Mesenchymal stem cell (in vitro differentiated cells and primary cell): ENCODE results near the gene SOX10.
A peak's percentile ranks its signal among the peaks of the same experiment; 100 is the strongest.

Source experiments
- DNase-seq: peaks from one replicate; pipeline ENCODE4 v3.0.0-alpha.2; 2013
- H2AFZ ChIP-seq: one replicate; pipeline ENCODE4 v1.6.1; 2013; ENCODE audit warnings: low read depth, mild to moderate bottlenecking, control low read depth, inconsistent platforms, low read length, moderate library complexity
- H2AK5ac ChIP-seq: 2 replicates; pipeline ENCODE4 v1.6.1; 2013; ENCODE audit warnings: low read length, moderate library complexity, mild to moderate bottlenecking, inconsistent platforms; ENCODE audit not compliant: severe bottlenecking
- H2BK120ac ChIP-seq: one replicate; pipeline ENCODE4 v1.6.1; 2013; ENCODE audit warnings: low read depth, mild to moderate bottlenecking, inconsistent platforms, low read length, moderate library complexity
- H2BK12ac ChIP-seq, 2 experiments: one replicate each; pipeline ENCODE4 v1.6.1; 2013; ENCODE audit warnings: inconsistent platforms in 2 of 2, low read length in 2 of 2, mild to moderate bottlenecking in 2 of 2, moderate library complexity in 2 of 2, control low read depth in 1 of 2
- H2BK15ac ChIP-seq: one replicate; pipeline ENCODE4 v1.6.1; 2013; ENCODE audit warnings: mild to moderate bottlenecking, low read depth, inconsistent platforms; ENCODE audit not compliant: poor library complexity, severe bottlenecking
- H2BK5ac ChIP-seq: 2 replicates; pipeline ENCODE4 v1.6.1; 2013; ENCODE audit warnings: low read depth, mild to moderate bottlenecking, low read length, control low read depth, inconsistent platforms; ENCODE audit not compliant: poor library complexity, severe bottlenecking
- H3K14ac ChIP-seq, 2 experiments: one replicate each; pipeline ENCODE4 v1.6.1; 2013; ENCODE audit warnings: inconsistent platforms in 2 of 2, low read length in 2 of 2, control low read depth in 1 of 2, mild to moderate bottlenecking in 1 of 2, moderate library complexity in 1 of 2
- H3K18ac ChIP-seq, 2 experiments: one replicate each; pipeline ENCODE4 v1.6.1; 2013; ENCODE audit warnings: inconsistent platforms in 2 of 2, low read length in 2 of 2, control low read depth in 1 of 2, low read depth in 1 of 2, mild to moderate bottlenecking in 1 of 2
- H3K23ac ChIP-seq, 2 experiments: one replicate each; pipeline ENCODE4 v1.6.1; 2013; ENCODE audit warnings: inconsistent platforms in 2 of 2, low read length in 2 of 2, mild to moderate bottlenecking in 2 of 2, moderate library complexity in 2 of 2, control low read depth in 1 of 2
- H3K27ac ChIP-seq: 2 replicates; pipeline ENCODE4 v1.5.1; 2013; ENCODE audit warnings: mild to moderate bottlenecking, moderate library complexity, low read length, control low read depth, inconsistent platforms; ENCODE audit not compliant: poor library complexity, severe bottlenecking
- H3K27me3 ChIP-seq, 2 experiments: 2 replicates each; pipeline versions ENCODE4 v1.6.1 to v1.7.0; 2013; ENCODE audit warnings: low read length in 2 of 2, mild to moderate bottlenecking in 2 of 2, moderate library complexity in 2 of 2, control low read depth in 1 of 2, inconsistent platforms in 1 of 2; ENCODE audit not compliant: control insufficient read depth in 1 of 2, insufficient read depth in 1 of 2
- H3K36me3 ChIP-seq, 2 experiments: 2 replicates each; pipeline versions ENCODE4 v1.6.1 to v1.7.0; 2013; ENCODE audit warnings: low read length in 2 of 2, control low read depth in 1 of 2, inconsistent platforms in 1 of 2, low read depth in 1 of 2, mild to moderate bottlenecking in 1 of 2; ENCODE audit not compliant: insufficient read depth in 2 of 2, control insufficient read depth in 1 of 2
- H3K4ac ChIP-seq, 2 experiments: one replicate each; pipeline ENCODE4 v1.6.1; 2013; ENCODE audit warnings: inconsistent platforms in 2 of 2, low read length in 2 of 2, mild to moderate bottlenecking in 2 of 2, moderate library complexity in 2 of 2, control low read depth in 1 of 2, low read depth in 1 of 2
- H3K4me1 ChIP-seq: 2 replicates; pipeline ENCODE4 v1.6.1; 2013; ENCODE audit warnings: low read depth, low read length, control low read depth; ENCODE audit not compliant: control insufficient read depth, insufficient read depth
- H3K4me2 ChIP-seq: 2 replicates; pipeline ENCODE4 v1.6.1; 2013; ENCODE audit warnings: low read length, mild to moderate bottlenecking, inconsistent platforms; ENCODE audit not compliant: poor library complexity, severe bottlenecking
- H3K4me3 ChIP-seq, 2 experiments: 2 replicates each; pipeline versions ENCODE4 v1.5.1 to v1.7.0; 2013; ENCODE audit warnings: low read length in 2 of 2, mild to moderate bottlenecking in 2 of 2, control low read depth in 1 of 2, low read depth in 1 of 2; ENCODE audit not compliant: insufficient read depth in 1 of 2
- H3K79me1 ChIP-seq: replicated peaks from 2 replicates; pipeline ENCODE4 v1.6.1; 2013; ENCODE audit warnings: mild to moderate bottlenecking, control low read depth, low read length, inconsistent platforms; ENCODE audit not compliant: poor library complexity, severe bottlenecking
- H3K9ac ChIP-seq: 2 replicates; pipeline ENCODE4 v1.7.0; 2013; ENCODE audit warnings: mild to moderate bottlenecking, low read length, moderate library complexity
- H3K9me3 ChIP-seq: 2 replicates; pipeline ENCODE4 v1.7.0; 2013; ENCODE audit warnings: mild to moderate bottlenecking, low read length; ENCODE audit not compliant: control insufficient read depth
- H4K8ac ChIP-seq: one replicate; pipeline ENCODE4 v1.6.1; 2013; ENCODE audit warnings: inconsistent platforms, mild to moderate bottlenecking, low read length, moderate library complexity
- H4K91ac ChIP-seq: one replicate; pipeline ENCODE4 v1.6.1; 2013; ENCODE audit warnings: mild to moderate bottlenecking, low read length, inconsistent platforms
- WGBS: methylation state at CpG from one replicate; pipeline ENCODE4 v1.1.7; 2013; ENCODE audit warnings: mixed read lengths; 5-methylcytosine and 5-hydroxymethylcytosine counted together

The SOX10 gene

GRCh38 chr22:37929390-37929789 lies 55.0 kb downstream of the SOX10 start:
- peaks cover 40% of the 10 kb centered on the region for H3K79me1 ChIP-seq
- H2BK12ac ChIP-seq, result no peak overlapping the region
- H3K27me3 ChIP-seq, result no peaks in the 10 kb centered on the region
- H3K23ac ChIP-seq, result no peak overlapping the region
- no peak overlapping the region for H3K4ac ChIP-seq
- no peak overlapping the region for H3K4me2 ChIP-seq
- no peak overlapping the region for H3K14ac ChIP-seq
- peaks cover 80 to 85% of the 10 kb centered on the region in 2 experiments for H3K36me3 ChIP-seq
- H2BK120ac ChIP-seq, result no peak overlapping the region
- no peak overlapping the region for H2AK5ac ChIP-seq
- WGBS, result 96% methylated on average over 5 of the region's 5 CpGs
- no peak overlapping the region for H3K9ac ChIP-seq
- H2AFZ ChIP-seq, result no peak overlapping the region
- no peak overlapping the region for H4K91ac ChIP-seq
- H3K18ac ChIP-seq, result no peak overlapping the region
- H3K9me3 ChIP-seq, result no peaks in the 10 kb centered on the region
- no peak overlapping the region for H4K8ac ChIP-seq
- peaks cover 26% of the 10 kb centered on the region for H3K4me1 ChIP-seq
- H2BK5ac ChIP-seq, result no peak overlapping the region
- H3K27ac ChIP-seq, result no peak overlapping the region
- no peak overlapping the region for H2BK15ac ChIP-seq
- no peak for DNase-seq
- no peak overlapping the region for H3K4me3 ChIP-seq

GRCh38 chr22:37927637-37927936 lies 56.8 kb downstream of the SOX10 start:
- Histone ChIP-seq H3K23ac (no peak overlapping the region), H3K9me3 (no peaks in the 10 kb centered on the region), H2AFZ (no peak overlapping the region), H3K9ac (no peak overlapping the region), H3K4me3 (no peak overlapping the region), H4K8ac (no peak overlapping the region), H3K27me3 (no peaks in the 10 kb centered on the region), H2BK120ac (no peak overlapping the region), H3K4me1 (peaks cover 13% of the 10 kb centered on the region), H2BK12ac (no peak overlapping the region), H3K18ac (no peak overlapping the region), H2BK5ac (no peak overlapping the region), H3K4ac (no peak overlapping the region), H3K79me1 (peaks cover 46% of the 10 kb centered on the region), H3K14ac (no peak overlapping the region), H2AK5ac (no peak overlapping the region), H3K4me2 (no peak overlapping the region), H4K91ac (no peak overlapping the region), H3K27ac (no peak overlapping the region), H2BK15ac (no peak overlapping the region), H3K36me3 (peaks cover 77 to 91% of the 10 kb centered on the region in 2 experiments)
- 100% methylated on average over 5 of the region's 5 CpGs for WGBS
- no peak for DNase-seq

- Histone ChIP-seq H3K27ac (no peak overlapping the region), H3K27me3 (no peaks in the 10 kb centered on the region), H3K36me3 (peaks cover 72 to 89% of the 10 kb centered on the region in 2 experiments), H3K18ac (no peak overlapping the region), H2BK12ac (no peak overlapping the region), H2AFZ (no peak overlapping the region), H3K9ac (no peak overlapping the region), H3K9me3 (no peaks in the 10 kb centered on the region), H4K8ac (no peak overlapping the region), H2BK15ac (no peak overlapping the region), H3K4me1 (peaks cover 13% of the 10 kb centered on the region), H3K79me1 (peaks cover 42% of the 10 kb centered on the region), H2BK5ac (no peak overlapping the region), H3K14ac (no peak overlapping the region), H2BK120ac (no peak overlapping the region), H3K4me2 (no peak overlapping the region), H3K23ac (no peak overlapping the region), H3K4me3 (no peak overlapping the region), H4K91ac (no peak overlapping the region), H3K4ac (no peak overlapping the region), H2AK5ac (no peak overlapping the region)
- WGBS, result 97% methylated on average over 31 of the region's 32 CpGs
- no peak for DNase-seq
Observed at GRCh38 chr22:37926771-37927636, 57.4 kb downstream of the SOX10 start.

- no peak overlapping the region for H3K4me3 ChIP-seq
- H3K4me2 ChIP-seq, result no peak overlapping the region
- H4K91ac ChIP-seq, result no peak overlapping the region
- H2BK5ac ChIP-seq, result no peak overlapping the region
- WGBS, result 98% methylated on average over 7 of the region's 7 CpGs
- H3K4ac ChIP-seq, result no peak overlapping the region
- no peak overlapping the region for H3K27ac ChIP-seq
- H3K79me1 ChIP-seq, result peaks cover 46% of the 10 kb centered on the region
- no peak overlapping the region for H2AK5ac ChIP-seq
- no peak overlapping the region for H3K9ac ChIP-seq
- no peaks in the 10 kb centered on the region for H3K27me3 ChIP-seq
- no peak overlapping the region for H2BK120ac ChIP-seq
- peaks cover 72 to 89% of the 10 kb centered on the region in 2 experiments for H3K36me3 ChIP-seq
- H3K23ac ChIP-seq, result no peak overlapping the region
- H3K18ac ChIP-seq, result no peak overlapping the region
- H3K9me3 ChIP-seq, result no peaks in the 10 kb centered on the region
- H3K4me1 ChIP-seq, result peaks cover 13% of the 10 kb centered on the region
- no peak overlapping the region for H2AFZ ChIP-seq
- DNase-seq, result no peak
- peak overlapping the region; percentile 19 for H4K8ac ChIP-seq
- no peak overlapping the region for H2BK12ac ChIP-seq
- no peak overlapping the region for H2BK15ac ChIP-seq
- no peak overlapping the region for H3K14ac ChIP-seq
Observed at GRCh38 chr22:37926358-37926757, 58.0 kb downstream of the SOX10 start.
